ENCODE results near the gene CPZ. TPM values are rescaled to one million over a fixed set of nuclear protein-coding genes. Genes with fewer than 3 reads are reported as not detected.

CPZ gene
- polyA plus RNA-seq, 1 donor (not counting 4 experiments of a cell fraction or from before 2014, with no cell fraction given), result not detected

DNA sequence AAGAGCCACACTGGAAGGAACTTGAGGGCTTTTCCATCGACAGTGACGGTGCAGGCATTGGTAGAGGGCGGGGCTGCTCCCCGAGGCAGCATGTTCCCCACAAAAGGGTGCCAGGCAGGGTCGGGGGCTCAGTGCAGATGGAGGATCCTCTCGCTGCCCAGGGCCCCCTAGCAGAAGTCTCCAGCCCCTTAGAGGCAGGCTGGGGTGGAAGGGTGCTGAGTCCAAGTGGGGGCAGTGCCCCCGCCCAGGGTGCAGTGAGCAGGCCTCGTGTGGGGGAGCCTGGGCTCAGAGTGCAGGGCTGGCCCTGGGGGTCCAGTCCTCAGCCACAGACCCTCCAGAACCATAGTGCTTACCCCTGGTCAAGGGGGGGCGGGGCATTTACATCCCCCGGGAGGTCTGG lies 9.0 kb downstream of the CPZ start:
- dilution Hi-C loops (cut with MboI; ENCODE audit: extremely low pct_ligation_motif_present, low sequenced_read_pairs), result no loop called here
- no peak overlapping the region for H2AFZ ChIP-seq (ENCODE audit: control insufficient read depth, low read length)
- H3K4me1 ChIP-seq (ENCODE audit: control insufficient read depth, extremely low read depth, insufficient read depth, low read length), result no peaks in the 10 kb centered on the region
- no peaks in the 10 kb centered on the region for H3K27me3 ChIP-seq (ENCODE audit: control insufficient read depth, extremely low read depth, insufficient read depth, low read length)
- TF ChIP-seq EZH2 (IDR thresholded peaks at IDR 0.05; ENCODE audit: low read length), result no peak
- TF ChIP-seq, protein P1, sequence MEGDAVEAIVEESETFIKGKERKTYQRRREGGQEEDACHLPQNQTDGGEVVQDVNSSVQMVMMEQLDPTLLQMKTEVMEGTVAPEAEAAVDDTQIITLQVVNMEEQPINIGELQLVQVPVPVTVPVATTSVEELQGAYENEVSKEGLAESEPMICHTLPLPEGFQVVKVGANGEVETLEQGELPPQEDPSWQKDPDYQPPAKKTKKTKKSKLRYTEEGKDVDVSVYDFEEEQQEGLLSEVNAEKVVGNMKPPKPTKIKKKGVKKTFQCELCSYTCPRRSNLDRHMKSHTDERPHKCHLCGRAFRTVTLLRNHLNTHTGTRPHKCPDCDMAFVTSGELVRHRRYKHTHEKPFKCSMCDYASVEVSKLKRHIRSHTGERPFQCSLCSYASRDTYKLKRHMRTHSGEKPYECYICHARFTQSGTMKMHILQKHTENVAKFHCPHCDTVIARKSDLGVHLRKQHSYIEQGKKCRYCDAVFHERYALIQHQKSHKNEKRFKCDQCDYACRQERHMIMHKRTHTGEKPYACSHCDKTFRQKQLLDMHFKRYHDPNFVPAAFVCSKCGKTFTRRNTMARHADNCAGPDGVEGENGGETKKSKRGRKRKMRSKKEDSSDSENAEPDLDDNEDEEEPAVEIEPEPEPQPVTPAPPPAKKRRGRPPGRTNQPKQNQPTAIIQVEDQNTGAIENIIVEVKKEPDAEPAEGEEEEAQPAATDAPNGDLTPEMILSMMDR (optimal IDR thresholded peaks at IDR 0.05 in 1 of 3, IDR thresholded peaks at IDR 0.05 in 1 of 3, conservative IDR thresholded peaks at IDR 0.05 in 1 of 3; ENCODE audit: extremely low read depth in 1 of 3, insufficient read depth in 2 of 3, low read length in 3 of 3), result no peak
- no peak overlapping the region for H3K9ac ChIP-seq (ENCODE audit: control insufficient read depth, extremely low read depth, insufficient read depth, low read length)
- no peaks in the 10 kb centered on the region for H3K9me1 ChIP-seq (ENCODE audit: control insufficient read depth, extremely low read depth, insufficient read depth, low read length)
- H3K36me3 ChIP-seq (ENCODE audit: control insufficient read depth in 2 of 2, extremely low read depth in 1 of 2, insufficient read depth in 2 of 2, low read length in 2 of 2), result no peaks in the 10 kb centered on the region
- no peak overlapping the region for H3K4me3 ChIP-seq (ENCODE audit: control insufficient read depth in 2 of 3, extremely low read depth in 1 of 3, insufficient read depth in 2 of 3, low read depth in 1 of 3, low read length in 3 of 3)
- no peak for FAIRE-seq
- no peaks in the 10 kb centered on the region for H4K20me1 ChIP-seq (ENCODE audit: control insufficient read depth, extremely low read depth, insufficient read depth, low read length)
- DNase-seq (ENCODE audit: low read depth, low spot score), result no peak
- H3K27ac ChIP-seq (ENCODE audit: control insufficient read depth, insufficient read depth, low read length), result no peak overlapping the region
- H3K9me3 ChIP-seq (ENCODE audit: control insufficient read depth, low read depth, low read length), result no peaks in the 10 kb centered on the region
- no peak overlapping the region for H3K4me2 ChIP-seq (ENCODE audit: control insufficient read depth, extremely low read depth, insufficient read depth, low read depth, low read length)
- no peaks in the 10 kb centered on the region for H3K79me2 ChIP-seq (ENCODE audit: control insufficient read depth, insufficient read depth, low read length)

DNA sequence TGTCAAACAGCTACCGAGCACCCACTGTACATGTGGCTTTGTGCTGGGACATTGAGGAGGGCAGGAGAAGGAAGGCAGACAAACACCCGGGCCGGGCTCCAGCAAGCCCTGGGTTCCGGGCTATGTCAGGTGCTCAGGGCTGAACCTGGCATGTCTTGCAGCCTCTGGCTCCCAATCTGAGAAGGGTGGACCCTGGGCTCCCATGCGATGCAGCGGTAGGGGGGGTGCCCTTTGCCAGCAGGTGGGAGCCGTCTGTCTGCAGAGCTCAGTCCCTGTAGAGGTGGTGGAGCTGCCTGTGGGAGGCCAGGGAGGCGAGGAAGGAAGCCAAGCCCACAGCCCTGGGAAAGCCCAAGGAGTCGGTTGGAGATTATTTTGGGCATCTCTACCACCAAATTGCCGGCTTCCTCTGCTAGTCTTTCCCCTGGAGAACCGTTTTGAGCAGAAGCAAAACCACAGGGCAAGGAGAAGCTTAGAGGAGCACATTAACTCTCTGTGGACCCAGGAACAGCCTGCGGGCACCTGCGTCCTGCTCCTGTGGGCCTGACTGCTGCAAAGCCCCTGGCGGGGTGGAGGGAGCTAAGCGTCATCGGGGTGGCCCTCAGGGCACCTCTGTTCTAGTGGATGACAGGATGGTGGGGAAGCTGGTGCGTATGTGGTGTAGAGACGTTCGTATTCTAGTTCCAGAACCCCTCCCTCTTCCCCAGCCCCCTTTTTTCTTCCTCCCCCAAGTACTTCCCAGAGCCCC lies 10.3 kb downstream of the CPZ start:
- no peak overlapping the region for H3K4me3 ChIP-seq (ENCODE audit: control insufficient read depth in 2 of 3, extremely low read depth in 1 of 3, insufficient read depth in 2 of 3, low read depth in 1 of 3, low read length in 3 of 3)
- FAIRE-seq (no peak), DNase-seq (ENCODE audit: low read depth, low spot score) (no peak)
- no peak for TF ChIP-seq EZH2 (IDR thresholded peaks at IDR 0.05; ENCODE audit: low read length)
- TF ChIP-seq, protein P1 (optimal IDR thresholded peaks at IDR 0.05 in 1 of 3, IDR thresholded peaks at IDR 0.05 in 1 of 3, conservative IDR thresholded peaks at IDR 0.05 in 1 of 3; ENCODE audit: extremely low read depth in 1 of 3, insufficient read depth in 2 of 3, low read length in 3 of 3), result no peak
- H3K4me1 ChIP-seq (ENCODE audit: control insufficient read depth, extremely low read depth, insufficient read depth, low read length), result no peaks in the 10 kb centered on the region
- H3K27me3 ChIP-seq (ENCODE audit: control insufficient read depth, extremely low read depth, insufficient read depth, low read length), result no peaks in the 10 kb centered on the region
- H3K27ac ChIP-seq (ENCODE audit: control insufficient read depth, insufficient read depth, low read length), result no peak overlapping the region
- H3K9ac ChIP-seq (ENCODE audit: control insufficient read depth, extremely low read depth, insufficient read depth, low read length), result no peak overlapping the region
- H3K79me2 ChIP-seq (ENCODE audit: control insufficient read depth, insufficient read depth, low read length), result no peaks in the 10 kb centered on the region
- H2AFZ ChIP-seq (ENCODE audit: control insufficient read depth, low read length), result no peak overlapping the region
- no peaks in the 10 kb centered on the region for H3K9me1 ChIP-seq (ENCODE audit: control insufficient read depth, extremely low read depth, insufficient read depth, low read length)
- H3K9me3 ChIP-seq (ENCODE audit: control insufficient read depth, low read depth, low read length), result no peaks in the 10 kb centered on the region
- no peak overlapping the region for H3K4me2 ChIP-seq (ENCODE audit: control insufficient read depth, extremely low read depth, insufficient read depth, low read depth, low read length)
- dilution Hi-C loops (cut with MboI; ENCODE audit: extremely low pct_ligation_motif_present, low sequenced_read_pairs), result no loop called here
- no peaks in the 10 kb centered on the region for H3K36me3 ChIP-seq (ENCODE audit: control insufficient read depth in 2 of 2, extremely low read depth in 1 of 2, insufficient read depth in 2 of 2, low read length in 2 of 2)
- H4K20me1 ChIP-seq (ENCODE audit: control insufficient read depth, extremely low read depth, insufficient read depth, low read length), result no peaks in the 10 kb centered on the region
